Stimulated activated CD8-positive, alpha-beta memory T cell treated with anti-CD3 and anti-CD28 coated beads, Interleukin-4, amount 100 ng/mL, for 4 hours (primary cell): Measurements from ENCODE around the gene PLEKHM3.

ENCODE experiments used
- DNase-seq, 2 donors: peaks; one replicate each; pipeline ENCODE4 v3.0.0-alpha.2; 2020; ENCODE audit warnings: low read depth in 2 of 2, low spot score in 1 of 2

PLEKHM3 gene

GRCh38 chr2:207895274-207895860, 130.0 kb downstream of the PLEKHM3 start:
- no peak for DNase-seq

DNA sequence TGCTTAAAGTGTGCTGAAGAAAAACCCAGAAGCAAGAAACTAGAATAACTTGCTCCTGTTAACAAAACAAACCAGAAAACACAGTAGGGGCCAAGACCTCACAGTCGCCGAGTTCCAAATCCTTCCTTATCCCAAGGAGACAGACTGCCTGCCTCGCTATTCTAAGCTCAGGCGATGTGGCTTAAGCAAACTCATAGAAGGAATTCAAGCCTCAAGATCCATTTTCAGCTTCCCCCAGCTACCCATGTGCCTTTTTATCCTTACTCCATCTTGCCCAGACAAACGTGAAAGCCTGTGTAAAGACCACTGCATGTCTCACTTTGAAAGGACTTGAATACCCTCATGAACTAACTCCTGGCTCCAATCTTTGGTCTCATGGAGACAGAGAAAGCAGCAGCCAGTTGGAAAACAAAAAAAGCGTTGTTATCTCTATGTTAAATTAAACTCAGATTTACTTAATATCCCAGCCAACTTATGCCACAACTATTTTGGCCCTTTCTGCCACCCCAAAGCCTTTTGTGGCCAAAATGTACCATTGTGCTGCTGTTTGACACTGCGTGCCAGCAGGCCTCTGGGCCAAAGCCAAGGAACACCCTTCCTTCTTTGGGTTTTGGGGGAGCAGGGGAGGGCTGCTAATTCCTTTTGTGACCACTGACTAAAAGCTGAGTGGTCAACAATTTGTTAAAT, 132.5 kb downstream of the PLEKHM3 start:
- DNase-seq, result no peak

DNA sequence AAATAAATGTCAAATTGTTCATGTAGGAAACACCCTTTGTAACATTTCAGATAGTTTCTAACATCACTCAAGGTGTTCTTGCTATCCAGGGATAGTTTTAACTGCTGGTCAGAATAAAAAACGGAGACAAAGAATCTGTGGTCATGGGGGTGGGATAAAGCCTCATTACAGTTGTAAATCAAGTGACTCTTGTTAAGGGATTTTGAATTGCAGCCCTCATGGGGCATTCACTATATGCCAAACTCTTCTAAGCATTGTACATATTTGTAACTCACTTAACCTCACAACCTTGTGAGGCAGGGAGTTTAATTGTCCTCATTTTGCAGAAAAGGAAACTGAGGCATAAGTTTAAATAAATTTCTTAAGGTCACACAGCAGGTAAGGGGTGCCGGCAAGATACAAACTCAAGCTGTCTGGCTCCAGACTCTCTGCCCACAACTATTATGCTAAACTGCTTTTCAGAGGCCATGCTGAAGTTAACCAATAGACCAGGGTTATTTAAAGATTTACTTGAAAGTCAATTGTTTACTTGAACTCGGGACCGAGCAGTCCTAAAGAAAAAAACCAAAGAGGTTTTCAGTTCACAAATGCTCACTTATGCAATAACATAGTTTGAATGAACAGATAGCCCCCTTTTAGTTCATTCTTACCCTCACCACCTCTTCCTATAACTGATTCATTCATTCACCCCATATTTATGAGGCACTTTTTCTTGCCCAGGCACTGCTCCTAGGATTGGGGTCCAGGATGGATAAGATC, 134.1 kb downstream of the PLEKHM3 start:
- DNase-seq, result no peak

GRCh38 chr2:207887500-207887899, 137.8 kb downstream of the PLEKHM3 start:
- no peak for DNase-seq

DNA sequence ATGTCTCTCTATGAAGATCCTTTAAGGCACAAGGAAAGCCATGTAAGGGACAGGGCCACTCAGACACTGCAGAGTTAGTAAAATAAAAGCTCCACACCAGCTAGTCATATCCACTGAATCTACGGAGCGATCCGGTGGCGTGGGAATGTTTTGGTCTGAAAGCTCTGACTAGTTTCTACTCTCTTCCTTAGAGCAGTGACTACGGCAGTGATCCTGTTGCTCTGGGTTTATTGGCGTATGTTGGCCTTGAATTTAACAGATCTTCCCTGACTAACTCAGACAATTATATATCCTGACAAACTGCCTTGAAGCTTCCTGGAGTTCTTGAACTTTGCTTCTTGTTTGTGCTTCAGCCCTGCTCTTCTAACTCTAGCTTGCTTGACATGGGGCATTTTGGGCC, 140.3 kb downstream of the PLEKHM3 start:
- no peak for DNase-seq

DNA sequence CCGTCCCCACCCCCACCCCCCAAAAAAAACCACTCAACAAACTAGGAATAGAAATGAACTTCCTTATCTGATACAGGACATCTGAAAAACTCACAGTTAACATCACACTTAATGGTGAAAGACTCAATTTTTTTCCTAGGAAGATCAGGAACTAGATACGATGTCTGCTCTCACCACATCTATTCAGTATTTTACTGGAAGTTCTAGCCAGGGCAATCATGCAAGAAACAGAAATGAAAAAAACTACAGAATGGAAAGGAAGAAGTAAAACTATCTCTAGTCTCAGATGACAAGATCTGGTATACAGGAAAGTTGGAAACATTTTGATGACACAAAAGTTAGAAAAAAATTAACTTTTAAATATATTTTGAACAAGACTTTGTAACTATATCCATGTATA, 141.2 kb downstream of the PLEKHM3 start:
- no peak for DNase-seq

GRCh38 chr2:207883002-207883780, 142.1 kb downstream of the PLEKHM3 start:
- DNase-seq, result no peak

DNA sequence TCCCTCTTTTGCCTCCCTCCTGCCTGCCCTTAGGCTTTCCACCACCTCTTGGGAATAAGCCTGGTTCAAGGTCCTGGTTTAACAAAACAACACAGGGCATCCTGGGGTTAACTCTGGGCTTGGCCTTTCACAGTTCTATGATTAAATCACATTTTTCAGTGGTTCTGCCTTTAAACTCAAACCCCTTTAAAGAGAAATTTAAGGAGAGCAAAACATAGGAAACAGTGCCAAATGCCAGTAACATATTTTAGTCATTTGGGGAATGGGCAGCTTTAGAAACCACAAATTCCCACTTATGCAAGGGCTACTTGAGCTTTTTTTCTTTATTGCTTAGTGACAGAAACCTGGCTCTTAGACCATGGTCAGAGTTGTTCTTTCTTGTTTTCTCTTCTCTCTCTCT, 143.4 kb downstream of the PLEKHM3 start:
- no peak for DNase-seq

DNA sequence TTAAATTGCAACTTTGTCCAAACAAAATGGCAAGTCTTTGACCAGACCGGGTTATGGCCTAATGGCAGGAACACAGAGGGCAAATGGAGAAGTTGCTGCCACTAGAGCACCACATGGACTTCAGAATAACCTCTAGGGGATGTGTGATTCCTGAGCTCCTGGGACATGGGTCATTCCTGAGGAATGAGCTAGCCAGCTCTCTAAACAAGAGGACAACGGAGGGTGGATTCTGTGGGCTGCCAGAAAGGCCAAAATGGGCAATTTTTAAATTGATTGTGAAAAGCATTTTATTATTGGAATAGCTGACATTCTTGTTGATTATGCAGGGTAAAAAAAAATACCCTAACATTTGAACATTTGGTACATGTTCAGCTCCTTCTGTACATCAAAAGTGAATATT, 145.8 kb downstream of the PLEKHM3 start:
- no peak for DNase-seq

DNA sequence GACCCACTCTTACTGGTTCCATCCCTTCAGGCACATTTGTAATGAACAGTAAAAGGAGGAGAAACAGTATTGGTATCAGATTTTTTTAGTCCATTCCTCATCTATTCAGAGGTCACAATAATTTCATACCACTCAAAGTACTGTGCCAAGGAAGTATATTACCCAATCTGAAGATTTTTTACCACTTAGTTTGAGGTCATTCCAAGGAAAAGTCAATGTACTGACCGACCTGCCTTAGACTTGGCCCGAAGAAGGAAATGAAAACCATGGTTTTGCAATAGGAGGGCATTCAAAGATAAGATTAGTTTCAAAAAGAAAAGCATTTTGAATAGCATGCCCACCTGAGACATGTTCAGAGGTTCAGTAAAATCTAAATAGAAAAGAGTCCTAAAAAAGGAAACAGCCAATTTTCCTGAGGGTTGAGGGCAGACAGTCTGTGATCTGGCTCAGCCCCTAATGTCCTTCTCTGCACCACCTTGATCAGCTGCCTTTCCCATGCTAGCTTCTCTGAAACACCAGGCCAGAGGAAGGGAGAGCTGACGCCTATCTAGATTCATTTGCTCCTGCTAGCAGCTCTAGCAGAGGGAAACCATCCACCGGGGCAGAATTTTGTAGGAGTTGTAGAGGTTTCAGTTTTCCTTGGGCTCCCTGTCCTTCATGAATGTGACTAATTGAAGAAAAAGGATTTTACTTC, 148.3 kb downstream of the PLEKHM3 start:
- DNase-seq, result no peak

DNA sequence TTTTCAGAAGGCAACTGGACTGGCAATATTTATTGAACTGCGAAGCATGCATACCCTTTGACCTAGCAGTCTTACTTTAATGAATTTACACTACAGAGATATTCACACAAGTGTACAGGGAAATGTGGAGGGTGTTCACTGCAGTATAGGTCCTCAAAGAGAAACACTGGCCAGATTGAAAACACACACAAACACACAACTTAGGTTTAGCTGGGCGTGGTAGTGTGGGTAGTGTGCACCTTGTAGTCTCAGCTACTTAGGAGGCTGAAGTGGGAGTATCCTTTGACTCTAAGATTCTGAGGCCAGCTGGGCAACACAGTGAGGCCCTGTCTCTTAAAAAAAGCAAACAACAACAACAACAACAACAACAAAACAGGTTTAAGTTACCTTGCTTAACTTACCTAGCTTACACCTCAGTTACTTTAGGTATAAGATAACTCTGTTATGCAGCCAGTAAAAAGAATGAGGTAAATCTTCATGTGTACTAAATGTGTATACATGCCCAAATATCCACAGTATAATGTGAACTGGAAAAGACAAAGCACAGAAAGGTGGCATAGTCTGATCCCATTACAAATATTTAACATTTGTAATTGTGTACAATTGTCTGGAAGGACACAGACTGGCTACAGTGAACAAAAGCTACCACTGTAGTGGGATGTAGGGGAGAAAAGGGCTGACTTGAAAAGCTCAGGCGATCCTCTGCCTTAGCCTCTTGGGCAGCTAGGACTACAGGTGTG, 149.7 kb downstream of the PLEKHM3 start:
- DNase-seq, result no peak

DNA sequence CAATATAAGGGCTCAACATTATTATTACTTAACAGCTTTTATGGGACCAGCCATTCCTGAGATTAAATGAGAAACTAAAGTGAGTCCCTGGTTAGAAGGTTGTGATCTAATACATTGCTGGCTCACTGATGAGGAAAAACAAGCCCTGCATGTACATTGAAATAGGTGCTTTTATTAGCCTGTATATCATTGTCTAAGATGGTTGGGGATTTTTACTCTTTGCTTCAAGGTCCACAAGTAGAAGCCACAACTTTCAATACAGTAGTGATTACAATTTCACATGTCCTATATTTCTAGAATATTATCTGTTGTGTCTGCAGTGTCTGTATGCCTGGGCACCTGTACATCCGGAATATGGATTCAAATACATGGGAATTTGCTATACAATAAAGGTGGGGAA, 151.5 kb downstream of the PLEKHM3 start:
- no peak for DNase-seq

- no peak for DNase-seq
Observed at GRCh38 chr2:207871911-207872310, 153.4 kb downstream of the PLEKHM3 start.

DNA sequence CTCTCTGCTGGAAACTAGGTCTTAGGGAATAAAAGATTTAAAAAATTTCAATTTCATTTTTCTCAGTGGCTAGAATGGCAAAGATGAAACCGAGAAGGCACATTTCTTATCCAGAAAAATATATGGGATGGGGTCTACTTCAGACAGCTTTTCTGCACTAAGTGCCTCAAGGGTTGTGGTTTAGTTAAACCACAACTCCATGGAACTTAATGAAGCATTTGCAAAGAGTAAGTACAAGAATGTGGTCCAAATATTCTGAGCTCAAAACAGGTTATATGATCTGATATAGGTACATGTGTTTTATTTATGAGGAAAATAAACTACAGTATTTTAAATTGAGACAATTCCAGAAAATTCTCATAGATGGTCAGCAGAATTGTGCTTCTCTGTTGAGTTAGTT, 153.8 kb downstream of the PLEKHM3 start:
- no peak for DNase-seq

- DNase-seq, result no peak
Observed at GRCh38 chr2:207870814-207871213, 154.5 kb downstream of the PLEKHM3 start.

GRCh38 chr2:207869784-207870778, 155.2 kb downstream of the PLEKHM3 start:
- no peak for DNase-seq

GRCh38 chr2:207868855-207869596, 156.3 kb downstream of the PLEKHM3 start:
- DNase-seq, result no peak

DNA sequence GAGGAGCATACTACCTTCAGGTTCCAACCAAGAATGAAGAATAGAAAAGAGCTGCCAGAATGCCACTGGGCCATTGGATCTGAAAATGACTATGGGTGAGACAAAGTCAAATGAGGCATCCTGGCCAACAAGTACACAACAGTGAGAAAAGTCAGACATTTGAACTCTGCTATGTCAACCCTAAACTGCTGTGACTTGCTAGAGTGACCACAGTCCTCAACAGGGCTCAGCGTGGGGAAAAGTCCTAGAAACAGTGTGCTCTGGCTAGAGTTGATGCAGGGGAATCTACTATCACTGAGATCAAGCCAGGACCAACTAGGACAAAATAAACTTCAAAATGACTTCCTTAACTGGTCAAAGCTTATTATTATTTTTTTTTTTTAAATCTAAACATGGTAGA, 157.4 kb downstream of the PLEKHM3 start:
- DNase-seq, result no peak
